PFSK-1 (cell line): ENCODE measurements around the gene ERG28.

Source experiments
- FOXP2 ChIP-seq: optimal IDR thresholded peaks from 2 replicates; pipeline ENCODE3; 2011; ENCODE audit warnings: borderline replicate concordance, control low read depth, inconsistent platforms; ENCODE audit not compliant: insufficient read depth; ENCODE audit errors: extremely low read length, extremely low read depth
- POLR2AphosphoS5 ChIP-seq: IDR thresholded peaks from 2 replicates; pipeline ENCODE4 v1.6.1; 2012; ENCODE audit warnings: low read depth, mild to moderate bottlenecking, control low read depth, low read length, moderate library complexity
- REST ChIP-seq, 2 experiments: IDR thresholded peaks; 2 replicates each; pipeline versions ENCODE4 v1.6.1 to v1.8.0; 2011 to 2012; ENCODE audit warnings: low read depth in 2 of 2, low read length in 2 of 2, control low read depth in 1 of 2, inconsistent platforms in 1 of 2, mild to moderate bottlenecking in 1 of 2, moderate library complexity in 1 of 2; ENCODE audit not compliant: insufficient read depth in 1 of 2
- SIN3A ChIP-seq: IDR thresholded peaks from 2 replicates; pipeline ENCODE4 v1.6.1; 2012; ENCODE audit warnings: mild to moderate bottlenecking, low read length, moderate library complexity, borderline replicate concordance; ENCODE audit not compliant: insufficient read depth
- TAF1 ChIP-seq: IDR thresholded peaks from 2 replicates; pipeline ENCODE4 v1.6.1; 2012; ENCODE audit warnings: low read length, control low read depth, borderline replicate concordance; ENCODE audit not compliant: insufficient read depth

The ERG28 gene

GRCh38 chr14:75702616-75703261 lies 42.1 kb upstream of the ERG28 start:
- TF ChIP-seq REST (IDR thresholded peaks at IDR 0.05; ENCODE audit: insufficient read depth in 1 of 2, low read depth in 2 of 2, low read length in 2 of 2) (no peak), POLR2AphosphoS5 (no peak), TAF1 (no peak)

DNA sequence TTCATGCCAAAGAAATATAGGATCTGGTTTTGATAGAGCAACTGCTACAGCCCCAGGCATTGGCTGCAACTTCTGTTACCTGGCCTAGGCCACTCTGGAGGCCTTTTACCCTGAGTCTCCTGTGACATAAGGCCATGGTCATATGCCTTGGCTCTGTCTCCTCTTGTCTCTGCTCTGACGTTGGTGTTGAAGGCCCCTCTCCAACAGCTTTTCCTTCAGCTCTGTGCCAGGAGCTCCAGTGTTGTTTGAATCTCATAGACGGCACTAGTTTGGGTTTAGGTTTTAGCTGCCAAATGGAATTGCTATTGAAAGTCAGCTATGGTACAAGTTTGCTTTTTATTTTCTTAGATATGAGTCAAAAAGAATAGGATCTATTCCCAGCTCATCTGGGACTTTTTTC lies 41.4 kb upstream of the ERG28 start:
- no peak for TF ChIP-seq FOXP2
- TF ChIP-seq POLR2AphosphoS5, result no peak
- no peak for TF ChIP-seq SIN3A
- no peak for TF ChIP-seq REST (IDR thresholded peaks at IDR 0.05; ENCODE audit: insufficient read depth in 1 of 2, low read depth in 2 of 2, low read length in 2 of 2)
- TF ChIP-seq TAF1, result no peak

DNA sequence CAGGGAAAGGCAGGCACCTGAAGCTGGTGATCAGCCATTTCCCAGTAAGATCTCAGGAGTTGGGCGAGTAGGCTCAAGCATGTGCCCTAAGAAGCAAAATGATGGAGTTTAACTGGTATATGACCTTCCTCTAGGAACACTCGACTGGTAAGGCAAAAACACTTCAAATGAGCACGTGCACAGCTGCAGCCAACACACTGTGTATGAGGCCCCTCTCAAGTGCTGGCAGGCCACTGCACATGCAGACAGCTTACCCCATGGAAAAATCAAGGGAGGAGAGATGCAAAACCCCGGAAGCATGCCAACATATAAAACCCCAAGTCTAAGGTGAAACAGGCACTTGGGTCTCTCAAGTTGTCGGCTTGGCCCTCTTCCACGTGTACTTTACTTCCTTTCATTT lies 39.6 kb upstream of the ERG28 start:
- TF ChIP-seq REST (IDR thresholded peaks at IDR 0.05; ENCODE audit: insufficient read depth in 1 of 2, low read depth in 2 of 2, low read length in 2 of 2), result no peak
- TF ChIP-seq POLR2AphosphoS5, result no peak
- TF ChIP-seq SIN3A, result no peak
- TF ChIP-seq TAF1, result no peak
- no peak for TF ChIP-seq FOXP2

- TF ChIP-seq REST (IDR thresholded peaks at IDR 0.05; ENCODE audit: insufficient read depth in 1 of 2, low read depth in 2 of 2, low read length in 2 of 2) (no peak), SIN3A (no peak), TAF1 (no peak), POLR2AphosphoS5 (no peak), FOXP2 (no peak)
Measured at GRCh38 chr14:75699331-75699730, 38.7 kb upstream of the ERG28 start.

DNA sequence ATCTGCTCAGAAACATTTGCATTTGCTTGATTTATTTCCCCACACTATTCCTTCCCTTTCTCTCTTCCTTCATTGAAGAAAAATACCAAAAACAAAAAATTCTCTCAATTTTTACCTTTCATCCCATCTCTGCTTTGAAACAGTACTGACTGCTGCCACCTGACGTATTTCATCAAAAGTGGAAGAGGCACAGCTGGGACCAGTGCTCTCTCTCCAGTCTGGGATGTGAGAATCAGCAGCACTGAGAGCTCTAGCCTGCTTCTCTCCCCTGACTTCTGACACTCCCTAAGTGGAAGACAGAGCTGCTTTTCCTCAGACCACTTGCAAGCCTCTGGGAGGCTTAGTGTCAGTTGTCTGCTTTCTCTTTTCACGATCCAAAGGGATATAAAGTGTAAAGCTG lies 37.2 kb upstream of the ERG28 start:
- TF ChIP-seq POLR2AphosphoS5, result no peak
- no peak for TF ChIP-seq FOXP2
- TF ChIP-seq SIN3A, result no peak
- no peak for TF ChIP-seq REST (IDR thresholded peaks at IDR 0.05; ENCODE audit: insufficient read depth in 1 of 2, low read depth in 2 of 2, low read length in 2 of 2)
- no peak for TF ChIP-seq TAF1
